ENCODE results near the gene CCT4.
"Not testable (repeated sequence)": the region's sequence is repeated elsewhere in the genome, so short reads cannot be mapped to it uniquely, and the experiment has no call there.

- TF ChIP-seq ZC3H10 (CRISPR knock-in tag; IDR thresholded peaks at IDR 0.05); RARB (CRISPR knock-in tag; IDR thresholded peaks at IDR 0.05); PATZ1 (CRISPR knock-in tag; IDR thresholded peaks at IDR 0.05; ENCODE audit: borderline replicate concordance); SNAI2 (CRISPR knock-in tag; IDR thresholded peaks at IDR 0.05): not testable (repeated sequence)
Measured at GRCh38 chr2:61879351-61879750, 9.1 kb downstream of the CCT4 start.
